NCI-H2171 (cell line): Measurements from ENCODE around the gene KLHDC7B.
A peak's percentile ranks its signal among the peaks of the same experiment; 100 is the strongest.

Experiments used
- DNase-seq: peaks from one replicate; lab custom pipeline; 2025; lab: John Stamatoyannopoulos, UW

Gene KLHDC7B

DNA sequence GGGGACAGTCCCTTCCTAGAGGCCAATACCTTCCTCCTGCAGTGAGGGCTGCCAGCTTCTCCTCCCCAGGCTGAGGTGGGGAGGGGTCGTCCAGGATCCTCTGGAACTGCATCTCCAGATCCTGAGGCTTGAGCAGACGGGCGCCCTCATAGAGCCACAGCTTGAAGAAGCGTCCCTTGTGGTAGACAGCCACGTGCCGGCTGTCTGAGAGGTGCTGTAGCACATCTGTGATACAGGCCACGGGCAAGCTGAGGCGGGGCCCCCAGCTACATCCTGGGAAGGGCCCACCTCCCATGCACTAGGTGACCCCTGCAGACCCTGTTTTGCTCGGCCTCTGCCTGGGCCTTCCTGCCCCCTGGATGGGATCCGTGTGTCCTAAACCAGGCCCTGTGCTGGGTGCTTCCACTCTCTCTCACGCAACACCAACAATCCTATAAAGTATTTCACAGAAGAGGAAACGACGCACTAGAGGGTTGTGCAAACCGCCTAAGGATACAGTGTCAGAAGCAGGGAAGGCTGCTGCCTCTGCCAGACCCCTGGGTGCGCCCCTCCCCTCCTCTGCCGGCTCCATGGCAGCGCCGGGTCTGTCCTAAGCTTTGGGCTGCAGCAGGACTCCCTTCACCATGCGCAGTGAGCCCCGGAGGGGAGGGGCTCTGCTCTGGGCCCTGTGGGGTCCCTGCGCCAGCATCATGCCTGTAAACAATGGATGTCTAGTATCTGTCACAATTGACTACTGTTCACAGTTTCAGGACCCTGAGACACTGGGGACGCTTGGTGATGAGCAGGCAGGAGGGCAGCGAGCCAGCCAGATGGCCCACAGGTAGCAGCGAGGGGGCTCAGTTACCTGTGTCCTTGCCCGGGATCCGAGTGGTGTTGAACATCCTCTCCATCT lies 28.0 kb downstream of the KLHDC7B start:
- no peak for DNase-seq

DNA sequence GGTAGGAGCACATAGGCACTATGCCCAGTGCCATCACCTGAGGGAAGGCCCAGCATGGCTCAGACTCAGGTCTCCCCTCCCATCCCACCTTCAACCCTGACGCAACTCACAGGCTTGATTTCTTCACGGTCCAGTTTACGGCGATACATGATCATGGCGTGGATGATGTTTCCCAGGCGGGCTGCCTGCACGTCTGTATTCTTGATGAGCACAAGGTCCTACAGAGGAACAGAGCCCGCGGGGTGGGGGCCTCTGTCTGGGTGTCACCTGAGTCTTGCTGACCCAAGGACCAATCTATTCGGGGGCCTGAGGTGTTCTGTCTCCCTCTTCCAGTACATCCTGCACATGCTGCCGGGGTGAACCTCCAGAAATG lies 28.7 kb downstream of the KLHDC7B start:
- DNase-seq: no peak

DNA sequence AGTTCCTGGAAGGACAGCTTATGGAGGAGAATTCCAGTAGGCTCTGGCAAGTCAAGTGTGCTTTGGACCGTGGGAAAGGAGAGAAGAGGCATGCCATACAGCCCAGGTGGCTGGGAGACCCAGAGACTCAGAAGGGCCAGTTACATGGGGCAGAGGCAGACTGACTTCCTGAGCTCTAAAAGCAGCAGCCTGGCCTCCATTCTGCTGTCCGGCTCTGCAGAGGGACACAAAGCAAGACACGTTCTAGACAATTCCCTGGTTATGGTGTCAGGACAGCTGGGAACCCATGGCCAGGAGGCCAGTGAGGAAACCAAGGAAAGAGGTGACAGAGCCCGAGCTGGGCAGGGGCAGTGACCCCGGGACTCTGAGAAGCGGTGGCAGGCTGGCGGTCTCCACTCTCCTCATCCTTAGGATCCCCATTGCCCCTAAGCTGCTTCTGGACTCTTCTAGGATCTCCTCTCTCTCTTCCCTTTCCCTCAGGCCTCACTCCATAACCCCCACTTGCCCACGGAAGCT lies 29.8 kb downstream of the KLHDC7B start:
- DNase-seq: no peak

DNA sequence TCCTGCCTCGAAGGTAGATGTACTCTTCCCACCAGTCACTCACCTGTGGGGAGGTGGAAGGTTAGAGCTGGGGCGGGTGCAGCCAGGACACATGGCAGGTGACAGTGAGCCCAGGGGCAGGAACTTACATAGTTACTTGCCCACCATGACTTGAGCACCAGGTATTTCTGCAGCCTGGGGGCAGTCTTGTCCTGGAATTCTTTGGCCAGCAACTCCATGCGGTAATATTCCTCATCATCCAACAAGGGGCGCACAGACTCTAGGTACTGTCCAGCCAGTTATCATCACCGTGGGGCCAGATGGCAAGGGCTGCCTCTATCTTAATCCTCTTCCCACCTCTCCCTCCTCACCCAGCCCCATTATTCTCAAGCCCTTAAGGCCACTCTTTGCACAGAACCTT lies 30.4 kb downstream of the KLHDC7B start:
- no peak for DNase-seq

DNA sequence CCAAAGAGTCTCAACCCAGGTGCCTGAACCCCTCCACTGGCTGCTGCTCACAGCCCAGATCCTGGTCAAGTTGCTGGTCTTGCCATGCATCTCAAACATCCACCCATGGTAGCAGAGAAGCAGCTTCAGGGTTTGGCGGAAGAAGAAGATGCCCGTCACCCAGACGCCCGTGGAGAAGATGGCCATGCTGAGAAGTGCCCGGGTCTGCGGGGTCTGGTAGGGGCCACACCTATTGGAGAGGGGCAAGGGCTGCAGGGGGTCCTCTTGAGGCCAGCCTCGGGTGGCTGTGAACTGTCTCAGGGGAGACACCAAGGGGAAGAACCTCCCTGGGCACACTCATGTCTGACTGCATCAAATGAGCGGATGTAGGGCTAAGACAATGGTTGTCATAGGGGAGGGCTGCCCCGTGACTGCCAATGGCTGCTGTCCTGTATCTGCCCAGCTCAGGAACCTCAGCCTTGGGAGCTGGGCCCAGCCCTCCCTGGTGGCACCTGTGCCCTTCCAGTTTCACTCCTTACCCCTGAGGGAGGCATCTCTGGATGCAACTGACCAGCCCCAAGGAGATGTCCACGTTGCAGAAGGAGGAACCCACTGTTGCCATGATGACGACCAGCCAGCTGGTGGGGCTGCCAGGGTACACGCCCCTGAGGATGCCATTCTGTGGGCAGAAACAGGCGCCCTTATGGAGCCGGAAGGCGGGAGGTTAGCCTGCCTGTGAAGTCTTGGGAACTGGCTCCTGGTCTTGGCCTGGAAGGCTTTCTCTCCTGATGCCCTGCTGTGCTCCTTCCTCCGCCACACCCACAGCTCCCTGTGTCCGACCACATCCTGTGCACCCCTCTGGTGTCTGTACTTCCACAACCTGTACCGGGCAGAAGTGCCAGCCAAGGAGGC lies 31.4 kb downstream of the KLHDC7B start:
- DNase-seq: no peak

DNA sequence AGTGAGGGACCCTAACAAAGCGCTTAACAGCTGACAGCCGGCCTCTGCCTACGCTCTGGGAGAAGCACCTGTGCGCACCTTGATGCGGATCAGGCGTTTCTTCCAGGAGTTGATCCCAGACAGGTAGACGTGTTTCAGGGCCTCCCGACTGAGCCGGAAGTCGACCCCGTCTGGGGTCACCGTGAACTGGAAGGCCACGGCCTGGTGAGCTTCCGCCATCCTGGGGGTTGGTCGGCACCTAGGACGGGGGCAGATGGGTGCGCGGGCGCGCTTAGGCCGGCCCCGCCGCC lies 31.9 kb downstream of the KLHDC7B start:
- no peak for DNase-seq

DNA sequence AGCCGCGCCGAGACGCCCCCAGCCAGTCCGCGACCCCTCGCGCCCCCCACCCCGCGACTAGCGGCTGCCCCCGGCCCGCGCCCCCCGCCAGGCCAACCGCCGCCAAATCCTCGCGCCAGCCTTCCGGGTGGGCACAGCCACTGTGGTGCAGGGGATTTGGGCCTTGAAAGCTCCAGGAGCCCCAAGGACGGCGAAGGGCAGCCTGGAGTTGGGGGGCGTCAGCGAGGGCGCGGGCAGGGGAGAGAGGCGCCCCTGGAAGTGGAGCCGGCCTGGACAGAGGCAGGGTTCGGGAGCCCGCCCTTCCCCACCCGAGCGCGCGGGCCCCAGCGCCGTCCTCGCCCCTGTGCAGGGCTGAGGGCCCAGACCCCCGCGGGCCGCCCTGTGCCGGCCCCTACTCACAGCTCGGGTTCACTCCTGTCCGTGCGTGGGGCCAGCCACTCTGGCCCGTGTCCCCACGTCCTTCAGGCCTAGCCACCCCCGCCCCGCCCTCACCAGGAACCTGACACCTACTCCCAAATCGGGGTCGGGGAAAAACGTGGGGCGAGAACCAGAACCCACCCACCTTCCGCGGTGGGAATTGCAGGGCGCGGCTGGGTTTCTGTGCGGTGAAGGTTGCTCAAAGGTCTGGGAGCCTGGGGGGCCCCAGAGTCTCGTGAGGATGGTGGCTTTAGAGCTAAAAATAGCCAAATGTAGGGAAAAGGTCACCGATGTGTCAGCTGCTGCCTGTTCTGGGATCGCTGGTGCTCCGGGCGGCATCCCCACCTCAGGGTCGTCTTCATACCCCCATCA lies 32.5 kb downstream of the KLHDC7B start, which contains the start of gene CPT1B:
Gene CPT1B, minus strand, starts transcription at position 441 of the 789 bp plus-strand sequence. CDS start 512 bp downstream, outside the sequence.
- DNase-seq: peak; percentile 44

DNA sequence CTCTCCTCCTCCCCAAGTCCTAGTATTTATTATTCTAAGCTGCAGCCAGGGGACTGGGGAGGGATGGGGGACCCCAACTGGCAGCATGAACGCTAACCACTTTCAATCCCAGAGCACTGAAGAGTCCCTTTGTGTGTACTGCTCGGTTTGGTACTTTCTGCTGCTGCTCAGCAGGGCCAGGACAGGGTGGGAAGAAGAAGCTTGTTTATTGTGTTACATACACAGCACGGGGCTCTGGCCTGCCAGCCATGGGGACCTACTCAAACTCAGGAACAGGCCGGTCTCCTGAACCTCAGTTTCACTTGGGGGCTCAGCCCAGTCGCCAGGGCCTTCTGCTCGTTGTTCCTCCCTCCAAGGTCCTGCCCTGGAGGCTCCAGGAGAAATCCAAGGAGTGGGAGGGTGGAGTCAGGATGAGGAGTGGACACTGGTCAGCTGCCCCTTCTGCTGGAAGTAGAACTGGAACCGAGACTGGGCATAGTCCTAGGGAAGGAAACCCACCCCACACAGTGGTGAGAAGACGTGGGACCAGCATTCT lies 33.1 kb downstream of the KLHDC7B start:
- no peak for DNase-seq

DNA sequence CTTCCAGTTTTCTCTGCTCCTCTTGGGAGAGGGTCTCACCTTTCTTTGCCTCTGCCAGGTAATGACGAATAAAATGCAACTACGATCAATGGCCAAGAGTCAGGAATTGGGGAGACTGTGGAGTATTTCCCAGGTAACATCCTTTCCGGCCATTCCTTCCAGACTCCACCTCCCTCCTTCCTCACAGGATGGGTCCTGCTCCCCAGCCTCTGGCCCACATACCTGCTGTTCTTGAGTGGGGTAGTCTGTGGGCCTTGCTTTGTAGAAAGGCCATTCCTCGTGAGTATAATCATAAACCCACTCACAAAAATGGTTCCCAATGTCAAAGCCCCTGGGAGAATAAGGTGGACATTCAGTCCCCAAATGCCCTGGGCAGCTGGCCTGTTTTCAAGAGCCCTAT lies 34.1 kb downstream of the KLHDC7B start:
- DNase-seq: no peak

DNA sequence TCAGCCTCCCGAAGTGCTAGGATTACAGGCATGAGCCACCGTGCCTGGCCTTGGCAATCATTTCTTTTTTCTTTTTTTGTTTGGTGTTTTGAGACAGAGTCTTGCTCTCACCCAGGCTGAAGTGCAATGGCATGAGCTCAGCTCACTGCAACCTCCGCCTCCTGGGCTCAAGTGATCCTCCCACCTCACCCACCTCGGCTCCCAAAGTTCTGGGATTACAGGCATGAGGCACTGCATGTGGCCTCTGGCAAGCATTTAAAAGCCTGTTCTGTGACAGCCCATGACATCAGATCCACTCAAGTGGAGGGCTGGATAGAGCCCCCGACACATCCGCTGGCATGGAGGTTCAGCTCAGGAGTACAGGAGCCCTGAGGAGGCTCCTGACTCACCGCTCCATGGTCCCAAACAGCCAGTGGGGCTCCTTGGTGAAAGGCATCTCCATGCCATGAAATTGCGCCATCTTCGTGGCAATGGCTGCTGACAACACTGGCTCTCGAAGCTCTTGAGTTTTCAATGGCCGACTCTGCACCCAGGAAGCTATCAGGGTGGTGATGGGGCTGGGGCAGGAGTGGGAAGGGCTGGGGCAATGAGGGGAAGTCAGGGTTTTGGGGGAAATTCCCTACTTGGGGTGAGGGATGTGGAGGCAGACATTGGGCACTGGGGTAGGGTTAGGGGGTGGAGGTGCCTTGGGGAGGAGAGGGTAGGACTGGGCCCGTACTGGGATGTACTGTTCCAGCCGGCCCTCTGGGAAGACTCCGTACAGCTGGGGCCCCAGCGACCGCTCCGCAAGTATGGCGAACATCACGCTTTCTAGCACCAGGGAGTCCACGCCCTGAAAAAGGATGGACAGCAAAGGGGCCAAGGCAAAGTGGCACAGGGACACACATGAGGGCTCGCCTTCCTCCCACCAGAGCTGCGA lies 35.6 kb downstream of the KLHDC7B start:
- DNase-seq: no peak

DNA sequence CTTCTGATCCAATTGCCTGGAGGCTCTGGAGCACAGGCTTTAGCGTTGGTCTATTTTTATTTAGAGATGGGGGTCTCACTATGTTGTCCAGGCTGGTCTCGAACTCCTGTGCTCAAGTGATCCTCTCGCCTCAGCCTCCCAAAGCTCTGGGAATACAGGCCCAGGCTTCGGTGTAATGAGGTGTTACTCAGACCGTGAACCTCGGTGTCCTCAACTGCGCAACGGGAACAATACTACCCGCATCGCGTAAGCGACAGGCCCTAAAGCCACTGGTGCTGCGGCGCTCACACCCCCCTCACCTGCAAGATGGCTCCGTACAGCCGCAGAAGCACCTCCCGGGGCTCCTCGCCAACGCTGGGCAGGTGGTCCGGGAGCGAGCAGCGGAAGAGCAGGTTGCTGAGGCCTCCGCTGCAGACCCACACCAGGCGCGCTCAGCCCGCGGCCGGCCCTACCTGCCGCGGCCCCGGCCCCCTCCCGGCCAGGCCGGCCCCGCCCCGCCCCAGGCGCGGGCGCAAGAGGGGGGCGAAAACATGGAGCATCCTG lies 36.3 kb downstream of the KLHDC7B start:
- peak; percentile 43 for DNase-seq

DNA sequence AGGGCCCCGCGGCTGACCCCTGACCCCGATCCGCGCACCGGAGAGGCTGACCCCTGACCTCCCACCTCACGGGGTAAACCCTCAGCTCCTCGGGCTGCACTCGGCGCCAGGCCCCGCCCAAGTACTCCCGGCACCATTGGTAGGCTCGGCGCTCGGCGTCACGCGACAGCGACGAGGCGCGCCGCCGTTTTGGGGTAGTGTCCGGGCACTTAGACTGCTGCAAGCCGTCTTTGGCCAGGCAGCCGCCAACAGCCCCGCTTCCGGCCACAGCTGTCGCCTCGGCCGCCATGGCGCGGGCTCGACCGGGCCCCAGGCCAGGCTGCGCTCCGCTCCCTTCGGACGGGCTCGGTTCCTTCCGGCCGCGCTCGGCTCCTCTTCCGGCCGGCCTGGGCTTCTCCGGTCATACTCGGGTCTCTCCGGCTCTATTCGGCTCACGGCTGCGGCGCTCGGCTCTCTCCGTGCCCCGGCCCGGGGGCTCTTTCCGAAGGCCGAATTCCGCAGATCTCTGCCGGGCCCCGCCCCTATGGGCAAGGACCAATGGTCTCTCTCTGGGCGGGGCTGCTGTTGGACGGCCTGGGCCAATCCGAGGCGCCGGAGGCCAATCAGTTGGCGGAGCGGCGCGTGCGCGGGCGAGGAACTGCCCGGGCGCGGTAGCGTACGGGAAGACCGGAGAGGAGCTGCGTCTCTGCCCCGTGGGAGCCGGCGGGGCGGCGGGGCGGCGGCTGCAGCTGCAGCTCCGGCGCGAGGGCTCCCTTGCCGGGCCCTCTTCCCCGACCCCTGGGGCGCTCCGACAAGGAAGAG lies 37.0 kb downstream of the KLHDC7B start, which contains the start of gene CHKB:
Gene CHKB, minus strand, starts transcription at position 357 of the 801 bp plus-strand sequence. Its CDS starts 68 bp downstream, at position 289.
- peak; percentile 98 for DNase-seq

DNA sequence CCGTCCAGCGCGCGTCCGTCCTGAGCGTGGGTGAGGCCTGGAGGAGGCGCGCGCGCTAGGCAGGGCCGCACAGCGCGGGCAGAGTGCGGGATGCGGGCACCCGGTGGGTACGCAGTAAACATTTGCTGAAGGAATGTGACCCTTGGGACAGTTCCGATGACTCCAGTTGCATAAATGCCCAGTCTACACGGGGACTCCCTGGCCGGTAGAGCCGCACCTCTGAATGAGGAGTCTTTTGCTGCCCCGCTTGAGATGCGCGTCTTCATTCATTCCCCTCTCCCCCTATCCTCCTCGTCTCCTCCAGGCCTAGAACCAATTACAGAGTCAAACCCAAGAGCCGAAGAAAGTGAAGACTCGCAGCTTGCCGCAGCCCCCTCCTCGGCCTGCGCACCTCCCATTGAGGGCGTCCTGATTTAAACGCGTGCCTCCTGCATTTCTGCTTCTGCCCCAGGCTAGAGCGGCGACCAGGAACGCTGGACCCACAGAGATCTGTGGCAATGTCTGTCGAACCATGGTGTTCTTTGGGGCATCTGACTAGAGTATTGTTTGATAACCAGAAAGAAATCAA lies 37.7 kb downstream of the KLHDC7B start:
- DNase-seq: no peak

DNA sequence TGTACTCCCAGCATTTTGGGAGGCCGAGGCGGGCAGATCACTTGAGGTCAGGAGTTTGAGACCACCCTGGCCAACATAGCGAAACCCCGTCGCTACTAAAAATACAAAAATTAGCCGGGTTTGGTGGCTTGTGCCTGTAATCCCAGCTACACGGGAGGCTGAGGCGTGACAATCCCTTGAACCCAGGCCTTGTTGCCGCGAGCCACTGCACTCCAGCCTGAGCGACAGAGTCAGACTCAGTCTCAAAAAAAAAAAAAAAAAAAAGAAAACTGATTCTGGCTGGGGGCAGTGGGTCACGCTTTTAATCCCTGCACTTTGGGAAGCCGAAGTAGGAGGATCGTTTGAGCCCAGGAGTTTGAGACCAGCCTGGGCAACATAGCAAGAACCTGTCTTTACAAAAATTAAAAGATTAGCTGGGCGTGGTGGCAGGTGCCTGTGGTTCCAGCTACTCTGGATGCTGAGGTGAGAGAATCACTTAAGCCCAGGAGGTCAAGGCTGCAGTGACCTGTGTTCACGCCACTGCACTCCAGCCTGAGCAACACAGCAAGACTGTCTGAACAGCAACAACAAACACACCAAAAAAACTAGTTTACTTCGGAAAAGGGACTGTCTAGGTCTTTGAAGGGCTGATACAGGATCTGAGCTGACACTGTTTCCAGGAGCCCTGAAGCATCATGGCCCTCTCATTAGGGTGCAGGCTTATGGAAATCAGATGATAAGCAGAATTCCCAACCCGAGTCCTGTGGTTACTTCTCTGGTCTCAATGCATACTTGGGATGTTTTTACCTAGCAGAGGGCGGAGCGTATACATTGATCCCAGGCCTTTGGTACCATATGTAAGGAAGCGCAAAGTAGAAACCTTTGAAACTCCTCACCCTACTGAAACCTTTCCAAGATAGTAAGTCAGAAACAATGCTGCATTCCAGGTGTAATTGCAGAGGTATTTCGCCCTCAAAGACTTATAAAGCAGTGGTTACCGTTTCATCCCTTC lies 38.7 kb downstream of the KLHDC7B start:
- DNase-seq: no peak

DNA sequence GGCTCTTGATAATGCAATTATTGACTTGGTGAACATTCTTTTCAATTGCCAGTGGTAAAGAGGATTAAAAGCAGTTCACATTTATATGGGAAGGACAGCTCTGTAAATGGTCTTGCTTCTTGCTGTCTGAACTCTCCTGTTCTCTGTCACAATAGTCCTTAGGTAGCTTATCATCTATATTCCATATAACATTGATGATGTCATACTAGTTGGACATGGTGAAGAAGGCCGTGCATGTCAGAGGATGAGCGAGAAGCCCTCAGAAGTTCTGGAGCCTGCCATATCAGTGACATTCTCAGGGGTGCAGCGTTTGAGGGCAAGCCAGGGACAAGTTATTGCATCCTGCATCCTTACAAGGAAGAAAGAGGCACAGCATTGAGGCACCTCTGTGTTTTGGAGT lies 39.5 kb downstream of the KLHDC7B start:
- no peak for DNase-seq

DNA sequence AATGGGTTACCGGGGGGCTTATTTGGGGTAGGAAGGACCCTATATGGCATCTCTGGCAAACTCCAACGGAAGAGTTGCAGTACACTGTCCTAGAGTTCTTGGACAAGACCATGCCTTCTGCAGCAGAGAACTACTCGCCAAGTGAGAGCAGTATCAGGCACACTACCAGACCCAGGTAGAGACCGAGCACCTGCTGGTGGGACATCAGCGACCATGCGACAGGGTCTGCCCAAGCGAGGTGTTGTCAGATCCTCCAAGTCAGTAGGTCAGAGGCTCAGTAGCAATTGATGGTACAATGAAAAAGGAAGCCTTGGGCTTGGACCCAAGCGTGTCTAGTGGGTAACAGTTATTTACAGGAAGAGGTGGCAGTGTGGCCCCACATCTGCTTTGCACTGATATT lies 40.1 kb downstream of the KLHDC7B start:
- DNase-seq: no peak

DNA sequence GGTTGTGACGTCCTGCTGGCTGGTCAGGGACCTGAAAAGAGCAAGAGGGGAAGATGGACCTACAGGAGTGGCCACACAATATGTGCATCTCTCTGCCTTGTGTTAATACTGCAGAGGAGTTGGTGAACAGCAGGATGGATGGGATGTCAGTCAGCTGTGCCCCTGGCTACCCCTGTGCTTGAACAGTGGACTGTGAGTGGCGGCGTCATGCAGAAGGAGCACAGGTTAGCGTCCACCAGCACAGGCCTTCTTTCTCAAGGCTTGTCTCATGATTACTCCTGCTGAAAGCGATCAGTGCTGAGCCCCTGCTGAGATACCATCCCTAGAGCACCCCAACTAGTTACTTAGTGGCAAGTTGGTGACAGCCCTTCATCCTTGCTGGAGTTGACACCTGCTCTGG lies 40.7 kb downstream of the KLHDC7B start:
- no peak for DNase-seq

DNA sequence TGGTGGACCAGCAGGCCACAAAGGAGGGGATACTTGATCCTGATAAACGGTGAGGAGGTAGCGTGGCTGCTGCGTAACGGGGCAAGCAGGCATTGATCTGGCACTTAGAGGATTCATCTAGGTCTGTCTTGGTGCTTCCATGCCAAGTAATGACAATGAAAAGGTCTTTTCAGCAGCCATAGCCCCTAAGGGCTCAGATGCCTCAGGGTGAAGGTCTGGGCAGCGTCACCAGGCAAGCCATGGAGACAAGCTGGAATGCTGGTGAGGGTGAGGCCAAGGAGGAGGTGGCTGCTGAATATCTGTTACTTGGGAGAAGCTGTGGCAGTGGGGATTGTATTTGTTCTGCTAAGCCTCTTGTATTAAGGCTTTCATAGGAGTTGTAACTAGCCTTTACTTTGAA lies 41.7 kb downstream of the KLHDC7B start:
- DNase-seq: no peak
